Muscle layer of colon (tissue), 2 donors: ENCODE data around the gene CACNA1H.
"Not testable (repeated sequence)": the region's sequence is repeated elsewhere in the genome, so short reads cannot be mapped to it uniquely, and the experiment has no call there.

Experiments used
- H3K27ac ChIP-seq: one replicate; pipeline ENCODE4 v1.7.0; 2013; ENCODE audit warnings: low read depth, mild to moderate bottlenecking, low read length, moderate library complexity
- H3K27me3 ChIP-seq, 2 donors: one replicate each; pipeline ENCODE4 v1.7.0; 2013; ENCODE audit warnings: low read length in 2 of 2, mild to moderate bottlenecking in 2 of 2; ENCODE audit not compliant: insufficient read depth in 2 of 2, control insufficient read depth in 1 of 2
- H3K36me3 ChIP-seq: one replicate; pipeline ENCODE4 v1.7.0; 2013; ENCODE audit warnings: mild to moderate bottlenecking, low read length; ENCODE audit not compliant: insufficient read depth
- H3K4me1 ChIP-seq: one replicate; pipeline ENCODE4 v1.7.0; 2013; ENCODE audit warnings: mild to moderate bottlenecking, low read length; ENCODE audit not compliant: insufficient read depth
- H3K4me3 ChIP-seq, 2 donors: one replicate each; pipeline ENCODE4 v1.7.0; 2013; ENCODE audit warnings: low read length in 2 of 2, low read depth in 1 of 2, mild to moderate bottlenecking in 1 of 2, moderate library complexity in 1 of 2
- H3K9ac ChIP-seq: one replicate; pipeline ENCODE4 v1.7.0; 2013; ENCODE audit warnings: low read length
- H3K9me3 ChIP-seq: one replicate; pipeline ENCODE4 v1.7.0; 2013; ENCODE audit warnings: mild to moderate bottlenecking, low read length
- donor health status: abdominal sarcoma.
- donor health status: Adenocarcinoma of cecum.

CACNA1H gene

DNA sequence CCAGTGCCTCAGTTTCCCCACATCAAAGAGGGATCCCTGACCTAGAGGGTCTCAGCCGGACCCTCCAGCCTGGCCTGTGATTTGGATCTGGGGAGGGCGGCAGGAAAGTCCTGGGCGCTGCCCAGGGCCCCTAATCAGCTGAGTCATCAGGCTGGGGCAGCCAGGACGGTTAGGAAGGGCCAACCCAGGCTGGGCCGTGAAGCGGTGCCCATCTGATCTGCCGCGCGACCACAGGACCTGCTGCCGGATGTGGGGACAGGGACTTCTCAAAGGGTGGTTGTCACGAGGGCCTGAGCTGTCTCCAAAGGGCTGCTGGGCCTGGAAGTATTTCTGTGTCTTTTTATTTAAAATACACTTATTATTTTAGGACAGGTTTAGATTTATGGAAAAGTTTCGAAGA is 92.0 kb downstream of the CACNA1H start:
- no peaks in the 10 kb centered on the region for H3K4me1 ChIP-seq
- peaks cover 0 to 10% of the 10 kb centered on the region in 2 donors for H3K27me3 ChIP-seq
- H3K9ac ChIP-seq: no peak overlapping the region
- no peak overlapping the region for H3K4me3 ChIP-seq
- H3K36me3 ChIP-seq: no peaks in the 10 kb centered on the region
- no peaks in the 10 kb centered on the region for H3K9me3 ChIP-seq
- H3K27ac ChIP-seq: no peak overlapping the region

- Histone ChIP-seq H3K4me3 (no peak overlapping the region), H3K27ac (no peak overlapping the region), H3K9me3 (no peaks in the 10 kb centered on the region), H3K27me3 (peaks cover 0 to 10% of the 10 kb centered on the region in 2 donors), H3K36me3 (no peaks in the 10 kb centered on the region), H3K4me1 (no peaks in the 10 kb centered on the region), H3K9ac (no peak overlapping the region)
These were observed 92.6 kb downstream of the CACNA1H start for GRCh38 chr16:1245452-1246020.

DNA sequence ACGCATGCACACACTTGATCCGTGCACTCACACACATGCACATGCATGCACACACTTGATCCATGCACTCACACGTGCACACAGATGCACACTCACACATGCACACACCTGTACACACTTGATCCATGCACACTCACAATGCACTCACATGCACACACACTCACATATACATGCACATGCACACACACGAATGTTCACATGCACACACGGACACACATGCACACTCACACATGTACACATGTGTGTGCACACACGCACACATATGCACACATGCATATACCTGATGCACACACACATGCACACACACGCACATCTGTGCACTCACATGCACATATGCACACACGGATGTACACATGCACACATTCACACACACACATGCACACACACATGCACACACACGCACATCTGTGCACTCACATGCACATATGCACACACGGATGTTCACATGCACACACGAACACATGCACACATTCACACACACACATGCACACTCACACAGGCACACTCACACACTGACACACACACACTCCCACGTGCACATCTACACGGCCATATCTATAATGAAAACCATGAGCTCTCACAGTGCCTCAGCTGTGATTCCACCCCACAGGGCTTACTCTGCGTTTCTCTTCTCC is 95.1 kb downstream of the CACNA1H start:
- H3K4me3 ChIP-seq, H3K4me1 ChIP-seq, H3K9me3 ChIP-seq, H3K9ac ChIP-seq, H3K27ac ChIP-seq, H3K36me3 ChIP-seq: not testable (repeated sequence)
- H3K27me3 ChIP-seq: peaks cover 0 to 10% of the 10 kb centered on the region in 2 donors

DNA sequence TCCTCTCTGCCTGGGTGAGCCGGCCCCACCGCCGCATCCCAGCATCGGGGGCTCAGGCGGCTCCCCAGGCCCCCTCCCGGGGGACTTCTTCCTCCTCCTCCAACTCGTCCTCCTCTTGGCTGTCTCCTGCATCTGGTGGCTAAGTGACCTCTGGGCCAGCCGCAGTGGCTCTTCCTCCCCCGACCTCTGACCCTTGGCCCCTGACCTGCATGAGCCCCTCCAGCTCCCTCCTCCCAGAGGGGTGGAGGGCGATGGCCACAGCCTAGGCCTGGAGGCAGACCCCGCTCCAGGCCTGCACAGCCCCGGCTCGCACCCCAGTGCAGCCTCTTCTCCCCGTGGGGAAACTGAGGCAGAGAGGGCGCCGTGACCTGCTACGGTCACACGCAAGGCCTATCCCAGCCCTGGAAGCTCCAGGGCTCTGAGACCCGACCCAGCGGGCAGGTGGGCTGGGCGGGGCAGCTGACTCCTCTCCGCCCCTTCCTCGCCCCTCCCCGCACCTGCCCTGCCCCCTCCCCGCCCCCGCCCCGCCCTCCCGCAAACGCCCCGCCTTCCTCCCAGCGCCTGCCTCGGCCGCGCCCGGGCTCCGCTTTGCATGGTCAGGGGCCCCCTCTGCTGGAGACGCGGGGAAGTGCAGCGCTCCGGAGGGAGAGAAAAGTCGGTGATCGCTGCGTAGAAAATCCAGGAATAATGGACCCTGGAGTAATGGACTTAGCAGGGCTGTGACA is 96.3 kb downstream of the CACNA1H start:
- H3K27ac ChIP-seq, H3K4me3 ChIP-seq, H3K4me1 ChIP-seq, H3K9ac ChIP-seq, H3K9me3 ChIP-seq, H3K36me3 ChIP-seq: not testable (repeated sequence)
- H3K27me3 ChIP-seq: peaks cover 0 to 10% of the 10 kb centered on the region in 2 donors

- H3K9me3 ChIP-seq, H3K36me3 ChIP-seq, H3K4me1 ChIP-seq, H3K27ac ChIP-seq, H3K9ac ChIP-seq, H3K4me3 ChIP-seq: not testable (repeated sequence)
- peaks cover 0 to 25% of the 10 kb centered on the region in 2 donors for H3K27me3 ChIP-seq
These were observed 100.9 kb downstream of the CACNA1H start for GRCh38 chr16:1253701-1254364.

- not testable (repeated sequence) for H3K36me3 ChIP-seq, H3K27ac ChIP-seq, H3K9ac ChIP-seq, H3K4me3 ChIP-seq, H3K4me1 ChIP-seq, H3K9me3 ChIP-seq
- H3K27me3 ChIP-seq: peaks cover 0 to 35% of the 10 kb centered on the region in 2 donors
These were observed 101.9 kb downstream of the CACNA1H start for GRCh38 chr16:1254821-1255220.

- H3K27me3 ChIP-seq: peaks cover 0 to 42% of the 10 kb centered on the region in 2 donors
- H3K36me3 ChIP-seq, H3K9ac ChIP-seq, H3K4me1 ChIP-seq, H3K27ac ChIP-seq, H3K4me3 ChIP-seq, H3K9me3 ChIP-seq: not testable (repeated sequence)
These were observed 102.6 kb downstream of the CACNA1H start, which contains the start of gene TPSD1 for GRCh38 chr16:1255276-1256122. Gene TPSD1 (plus strand): TSS chr16:1256069. CDS start chr16:1256281, 212 bp downstream.

- H3K9ac ChIP-seq, H3K36me3 ChIP-seq, H3K9me3 ChIP-seq, H3K4me3 ChIP-seq, H3K4me1 ChIP-seq, H3K27ac ChIP-seq: not testable (repeated sequence)
- H3K27me3 ChIP-seq: peaks cover 0 to 50% of the 10 kb centered on the region in 2 donors
These were observed 103.5 kb downstream of the CACNA1H start for GRCh38 chr16:1256296-1256873.

GRCh38 chr16:1256874-1257322 is 104.0 kb downstream of the CACNA1H start:
- H3K4me3 ChIP-seq: no peak overlapping the region
- no peak overlapping the region for H3K9ac ChIP-seq
- H3K4me1 ChIP-seq: no peaks in the 10 kb centered on the region
- no peaks in the 10 kb centered on the region for H3K36me3 ChIP-seq
- H3K27me3 ChIP-seq: peaks cover 0 to 56% of the 10 kb centered on the region in 2 donors
- no peak overlapping the region for H3K27ac ChIP-seq
- no peaks in the 10 kb centered on the region for H3K9me3 ChIP-seq

- peaks cover 0 to 64% of the 10 kb centered on the region in 2 donors for H3K27me3 ChIP-seq
- no peak overlapping the region for H3K27ac ChIP-seq
- H3K9me3 ChIP-seq: no peaks in the 10 kb centered on the region
- H3K4me1 ChIP-seq: no peaks in the 10 kb centered on the region
- no peak overlapping the region for H3K9ac ChIP-seq
- no peaks in the 10 kb centered on the region for H3K36me3 ChIP-seq
- H3K4me3 ChIP-seq: no peak overlapping the region
These were observed 104.8 kb downstream of the CACNA1H start for GRCh38 chr16:1257561-1258224.
